HEK293T (cell line): ENCODE measurements around the gene ATP8A2.

Experiments used
- CTCF ChIA-PET: fragments of 350-600 bp; formaldehyde crosslinking; extraction: SDS; loops from one replicate; lab custom pipeline; 2021; ENCODE audit warnings: antibody characterized with exemption, inconsistent platforms; lab: Yijun Ruan, JAX
- POLR2A ChIA-PET: fragments of 350-600 bp; formaldehyde crosslinking; extraction: SDS; loops from one replicate; lab custom pipeline; 2020; ENCODE audit warnings: antibody characterized with exemption, inconsistent platforms; lab: Yijun Ruan, JAX
- DNase-seq: peaks from one replicate; pipeline ENCODE4 v3.0.0; 2012; ENCODE audit warnings: mixed read lengths; ENCODE audit errors: extremely low spot score
- ARNT ChIP-seq: fragments of 450-650 bp; IDR thresholded peaks from 2 replicates; pipeline ENCODE4 v1.6.1; 2017; ENCODE audit warnings: mild to moderate bottlenecking
- BHLHE40 ChIP-seq: fragments of 450-650 bp; IDR thresholded peaks from 2 replicates; pipeline ENCODE4 v1.6.1; 2016; ENCODE audit warnings: mild to moderate bottlenecking, moderate library complexity, borderline replicate concordance
- CTBP1 ChIP-seq: fragments of 450-650 bp; IDR thresholded peaks from 2 replicates; pipeline ENCODE4 v1.6.1; 2016; ENCODE audit warnings: borderline replicate concordance
- ELF4 ChIP-seq: fragments of 450-650 bp; IDR thresholded peaks from 2 replicates; pipeline ENCODE4 v1.6.1; 2017; ENCODE audit warnings: antibody characterized with exemption
- FOXA1 ChIP-seq: fragments of 450-650 bp; IDR thresholded peaks from 2 replicates; pipeline ENCODE4 v1.6.1; 2016; ENCODE audit warnings: mild to moderate bottlenecking
- FOXK2 ChIP-seq: fragments of 450-650 bp; IDR thresholded peaks from 2 replicates; pipeline ENCODE4 v1.6.1; 2016; ENCODE audit warnings: mild to moderate bottlenecking
- FOXM1 ChIP-seq: fragments of 450-650 bp; IDR thresholded peaks from 2 replicates; pipeline ENCODE4 v1.6.1; 2017; ENCODE audit warnings: mild to moderate bottlenecking, borderline replicate concordance
- HDGF ChIP-seq: fragments of 450-650 bp; IDR thresholded peaks from 2 replicates; pipeline ENCODE4 v1.6.1; 2017; ENCODE audit warnings: antibody characterized with exemption, borderline replicate concordance
- L3MBTL2 ChIP-seq: fragments of 450-650 bp; conservative IDR thresholded peaks from 2 replicates; pipeline ENCODE4 v1.6.1; 2016; ENCODE audit warnings: mild to moderate bottlenecking
- LEF1 ChIP-seq: fragments of 450-650 bp; IDR thresholded peaks from 2 replicates; pipeline ENCODE4 v1.6.1; 2017; ENCODE audit warnings: mild to moderate bottlenecking, borderline replicate concordance
- NFRKB ChIP-seq: fragments of 450-650 bp; IDR thresholded peaks from 2 replicates; pipeline ENCODE4 v1.6.1; 2016; ENCODE audit warnings: mild to moderate bottlenecking, moderate library complexity
- PKNOX1 ChIP-seq: fragments of 450-650 bp; IDR thresholded peaks from 2 replicates; pipeline ENCODE4 v1.6.1; 2016
- SP1 ChIP-seq: fragments of 450-650 bp; IDR thresholded peaks from 2 replicates; pipeline ENCODE4 v1.6.1; 2017
- SUZ12 ChIP-seq: fragments of 450-650 bp; IDR thresholded peaks from 2 replicates; pipeline ENCODE4 v1.6.1; 2016; ENCODE audit warnings: mild to moderate bottlenecking
- TARDBP ChIP-seq: fragments of 450-650 bp; IDR thresholded peaks from 2 replicates; pipeline ENCODE4 v1.6.1; 2016
- ZNF384 ChIP-seq: fragments of 450-650 bp; IDR thresholded peaks from 2 replicates; pipeline ENCODE4 v1.6.1; 2016

ATP8A2 gene

GRCh38 chr13:25905611-25906010, 533.8 kb downstream of the ATP8A2 start:
- ChIA-PET POLR2A (no interaction called here), CTCF (no interaction called here)
- no peak for DNase-seq
- no peak for TF ChIP-seq HDGF
- TF ChIP-seq FOXA1, result no peak
- no peak for TF ChIP-seq NFRKB
- TF ChIP-seq BHLHE40, result no peak
- TF ChIP-seq LEF1, result no peak
- no peak for TF ChIP-seq FOXK2
- TF ChIP-seq ZNF384, result no peak
- TF ChIP-seq SUZ12, result no peak
- TF ChIP-seq FOXM1, result no peak
- no peak for TF ChIP-seq ARNT
- TF ChIP-seq PKNOX1, result no peak
- no peak for TF ChIP-seq ELF4
- TF ChIP-seq L3MBTL2, result no peak
- no peak for TF ChIP-seq SP1
- no peak for TF ChIP-seq CTBP1
- TF ChIP-seq TARDBP, result no peak

DNA sequence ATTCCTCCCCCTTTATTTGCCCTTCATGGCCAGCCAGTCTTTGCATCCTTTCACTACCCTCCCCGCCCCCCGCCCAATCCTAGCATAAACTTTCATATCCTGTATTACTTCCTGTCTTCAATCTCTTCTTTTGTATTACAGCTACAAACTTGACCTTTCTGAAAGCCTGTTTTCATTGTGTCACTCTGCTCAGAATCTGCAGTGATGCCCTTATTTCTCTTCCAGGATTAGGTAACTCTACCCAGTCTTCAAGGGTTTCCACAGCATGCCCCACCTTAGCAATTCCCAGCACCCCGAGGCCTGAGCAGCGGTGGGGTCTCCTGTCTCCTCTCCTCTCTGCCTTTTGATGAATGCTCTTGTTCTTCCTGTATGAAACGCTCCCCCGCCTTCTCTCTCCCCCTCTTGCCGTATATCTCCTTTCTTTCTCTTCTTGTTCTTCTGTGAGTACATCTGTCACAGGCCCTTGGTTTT, 534.5 kb downstream of the ATP8A2 start:
- DNase-seq, result no peak
- CTCF ChIA-PET, result no interaction called here
- POLR2A ChIA-PET, result no interaction called here
- TF ChIP-seq ZNF384, result no peak

GRCh38 chr13:25908366-25908765, 536.6 kb downstream of the ATP8A2 start:
- POLR2A ChIA-PET, result no interaction called here
- CTCF ChIA-PET, result no interaction called here
- no peak for TF ChIP-seq NFRKB
- TF ChIP-seq SUZ12, result no peak
- TF ChIP-seq FOXA1, result no peak
- TF ChIP-seq HDGF, result no peak
- TF ChIP-seq TARDBP, result no peak
- TF ChIP-seq ELF4, result no peak
- no peak for TF ChIP-seq BHLHE40
- no peak for TF ChIP-seq FOXK2
- TF ChIP-seq SP1, result no peak
- TF ChIP-seq CTBP1, result no peak
- no peak for TF ChIP-seq FOXM1
- TF ChIP-seq PKNOX1, result no peak
- TF ChIP-seq ZNF384, result no peak

GRCh38 chr13:25910243-25910642, 538.5 kb downstream of the ATP8A2 start:
- ChIA-PET POLR2A (no interaction called here), CTCF (interaction anchor here (0.5 to 0.6 kb wide), 2 partner anchors 197 to 251 kb away, joined by 3 read pairs; no protein-coding TSS in a partner anchor)
- TF ChIP-seq TARDBP, result no peak
- no peak for TF ChIP-seq SP1
- no peak for TF ChIP-seq SUZ12
- no peak for TF ChIP-seq PKNOX1
- TF ChIP-seq ARNT, result no peak
- TF ChIP-seq LEF1, result no peak
- no peak for TF ChIP-seq FOXM1
- no peak for TF ChIP-seq HDGF
- no peak for TF ChIP-seq ZNF384
- no peak for TF ChIP-seq NFRKB
- no peak for TF ChIP-seq L3MBTL2
- no peak for TF ChIP-seq FOXA1
- DNase-seq, result no peak

More at GRCh38 chr13:25908366-25908765, 536.6 kb downstream of the ATP8A2 start:
- no peak for DNase-seq

GRCh38 chr13:25910991-25911419, 539.2 kb downstream of the ATP8A2 start:
- TF ChIP-seq NFRKB (no peak), PKNOX1 (no peak), LEF1 (no peak), L3MBTL2 (no peak), SP1 (no peak), TARDBP (no peak), HDGF (no peak), ZNF384 (no peak), FOXM1 (no peak), SUZ12 (no peak), FOXK2 (no peak), CTBP1 (no peak), ELF4 (no peak)
- CTCF ChIA-PET, result interaction anchor here (0.5 to 0.6 kb wide), 2 partner anchors 198 to 252 kb away, joined by 3 read pairs; no protein-coding TSS in a partner anchor
- POLR2A ChIA-PET, result no interaction called here
- DNase-seq, result no peak

- no peak for TF ChIP-seq NFRKB
- no peak for TF ChIP-seq SP1
- TF ChIP-seq BHLHE40, result no peak
- no peak for TF ChIP-seq PKNOX1
- no peak for TF ChIP-seq ARNT
- TF ChIP-seq FOXK2, result no peak
- TF ChIP-seq FOXM1, result no peak
- no peak for TF ChIP-seq HDGF
- no peak for DNase-seq
- ChIA-PET POLR2A (no interaction called here), CTCF (no interaction called here)
These were observed 541.2 kb downstream of the ATP8A2 start for GRCh38 chr13:25912961-25913360.
